ENCODE results near the gene ARSG.
"Not testable (repeated sequence)": the region's sequence is repeated elsewhere in the genome, so short reads cannot be mapped to it uniquely, and the experiment has no call there.

ARSG gene

DNA sequence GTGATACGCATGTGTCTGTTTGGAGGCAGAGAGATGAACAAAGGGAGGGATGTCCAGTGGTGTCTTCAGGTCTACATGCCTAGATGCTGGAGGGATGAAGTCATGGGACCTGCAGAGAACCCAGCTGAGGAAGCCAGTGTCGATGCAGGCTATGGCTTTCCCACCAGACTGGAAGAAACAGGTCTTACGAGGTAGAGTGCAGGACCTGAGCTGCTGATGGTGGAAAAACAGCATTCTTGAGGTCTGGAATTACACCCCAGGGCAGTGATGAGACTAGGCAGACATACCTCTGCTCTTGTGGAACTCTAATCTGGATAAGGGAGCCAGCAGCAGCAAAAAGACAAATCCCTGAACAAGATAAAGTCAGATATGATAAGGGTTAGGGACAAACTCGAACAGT, 37.4 kb downstream of the ARSG start:
- DNase-seq (ENCODE audit: low read depth, low spot score), result no peak

DNA sequence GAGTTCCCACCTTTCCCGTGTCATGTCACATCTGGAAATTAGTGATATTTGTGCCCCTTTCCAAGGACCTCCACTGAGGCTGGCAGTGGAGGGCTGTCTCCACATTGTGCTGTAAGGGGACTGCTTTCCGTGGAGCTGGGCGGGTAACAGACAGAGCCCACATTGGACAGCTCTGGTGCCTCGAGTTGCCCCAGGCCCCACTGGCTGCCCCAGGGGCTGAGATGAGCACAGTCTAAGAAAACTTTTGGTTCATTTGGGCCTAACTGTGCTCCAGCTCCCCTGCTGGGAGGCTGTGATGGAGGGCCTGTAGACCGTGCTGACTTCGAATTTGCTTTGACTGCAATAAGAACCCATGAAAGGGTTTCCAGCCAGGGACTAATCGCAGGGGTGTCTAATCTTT, 38.0 kb downstream of the ARSG start:
- no peak for DNase-seq (ENCODE audit: low read depth, low spot score)

DNA sequence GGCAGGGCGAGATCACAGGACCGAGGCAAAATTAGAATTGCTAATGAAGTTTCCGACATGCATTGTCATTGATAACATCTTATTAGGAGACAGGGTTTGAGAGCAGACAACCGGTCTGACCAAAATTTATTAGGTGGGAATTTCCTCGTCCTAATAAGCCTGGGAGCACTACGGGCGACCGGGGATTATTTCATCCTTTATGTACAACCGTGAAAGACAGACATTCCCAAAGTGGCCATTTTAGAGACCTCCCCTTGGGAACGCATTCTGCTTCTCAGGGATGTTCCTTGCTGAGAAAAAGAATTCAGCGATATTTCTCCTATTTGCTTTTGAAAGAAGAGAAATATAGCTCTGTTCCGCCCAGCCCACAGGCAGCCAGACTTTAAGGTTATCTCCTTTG, 40.6 kb downstream of the ARSG start:
- DNase-seq (ENCODE audit: low read depth, low spot score), result not testable (repeated sequence)

DNA sequence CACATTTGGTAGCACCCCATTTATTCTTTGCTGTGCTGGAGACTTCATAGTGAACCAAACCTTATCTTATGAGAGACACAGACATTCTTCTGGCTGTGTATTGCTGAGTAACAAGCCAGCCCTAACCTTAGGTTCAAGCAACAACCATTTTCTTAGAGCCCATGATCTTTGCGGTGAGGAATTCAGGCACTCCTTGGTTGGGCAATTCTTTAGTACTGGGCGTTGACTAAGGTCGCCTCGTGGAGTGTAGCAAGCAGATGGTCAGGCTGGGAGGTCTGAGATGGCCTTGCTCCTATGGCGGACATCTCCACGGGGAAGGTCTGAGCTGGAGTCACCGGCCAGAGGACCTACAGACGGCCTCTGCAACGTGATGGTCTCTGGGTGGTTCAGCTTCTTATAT, 43.1 kb downstream of the ARSG start:
- DNase-seq (ENCODE audit: low read depth, low spot score), result no peak

- DNase-seq (ENCODE audit: low read depth, low spot score), result no peak
Measured at GRCh38 chr17:68341482-68341881, 50.2 kb downstream of the ARSG start.

GRCh38 chr17:68343976-68344375, 52.7 kb downstream of the ARSG start:
- no peak for DNase-seq (ENCODE audit: low read depth, low spot score)

GRCh38 chr17:68344701-68345136, 53.4 kb downstream of the ARSG start:
- no peak for DNase-seq (ENCODE audit: low read depth, low spot score)

DNA sequence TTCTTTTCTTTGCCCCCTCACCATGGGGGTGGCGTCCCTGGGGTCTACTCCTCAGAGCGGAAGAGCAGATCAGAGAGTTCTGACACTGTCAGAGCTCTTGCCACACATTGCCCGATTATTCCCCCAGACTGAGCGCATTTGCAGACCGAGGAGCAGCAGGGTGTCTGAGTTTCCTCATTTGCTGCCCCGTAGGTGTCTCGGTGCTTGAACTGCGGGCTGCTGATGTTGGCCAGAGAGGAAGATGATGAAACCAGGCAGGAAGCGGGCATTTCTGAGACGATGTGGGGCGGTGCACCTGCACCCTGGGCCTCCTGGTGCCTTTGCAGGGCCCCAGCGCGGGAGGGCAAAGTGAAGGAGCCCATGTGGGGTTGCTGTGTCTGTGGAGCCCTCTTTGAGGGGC, 55.2 kb downstream of the ARSG start:
- peak; percentile 22 for DNase-seq (ENCODE audit: low read depth, low spot score)

DNA sequence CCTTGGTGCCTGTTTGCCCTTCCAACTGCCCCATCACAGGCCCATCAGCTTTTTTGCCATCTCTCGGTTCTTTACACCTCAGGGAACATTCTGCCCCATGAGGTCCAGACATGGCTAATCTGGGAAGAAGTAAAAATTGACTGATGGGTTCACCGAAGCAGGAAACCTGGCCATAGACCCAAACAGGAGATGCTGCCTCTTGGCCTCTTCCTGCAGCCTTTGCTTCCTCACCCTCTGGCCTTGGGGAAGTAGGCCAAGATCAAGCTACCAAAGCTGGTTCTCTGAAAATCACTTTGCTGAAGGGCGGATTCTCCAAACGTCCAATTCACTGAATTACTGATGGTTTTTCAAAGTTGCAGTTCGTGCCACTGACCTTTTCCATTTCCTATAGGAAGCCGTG, 56.1 kb downstream of the ARSG start:
- DNase-seq (ENCODE audit: low read depth, low spot score), result no peak

GRCh38 chr17:68349157-68349556, 57.9 kb downstream of the ARSG start:
- no peak for DNase-seq (ENCODE audit: low read depth, low spot score)

DNA sequence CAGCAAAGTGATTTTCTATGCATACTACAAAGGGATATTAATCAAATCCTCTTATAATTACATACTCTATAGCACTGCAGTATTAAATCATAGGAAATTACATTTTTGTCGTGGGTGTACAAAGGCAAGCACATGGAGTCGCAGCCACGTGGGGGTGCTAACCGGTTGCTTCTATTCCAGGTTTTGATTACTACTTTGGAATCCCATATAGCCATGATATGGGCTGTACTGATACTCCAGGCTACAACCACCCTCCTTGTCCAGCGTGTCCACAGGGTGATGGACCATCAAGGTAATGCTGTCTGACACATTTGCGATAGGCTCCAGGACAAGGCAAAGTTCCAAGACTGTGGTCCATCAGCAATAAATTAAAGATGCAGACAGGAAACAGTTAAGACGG, 60.1 kb downstream of the ARSG start:
- no peak for DNase-seq (ENCODE audit: low read depth, low spot score)

DNA sequence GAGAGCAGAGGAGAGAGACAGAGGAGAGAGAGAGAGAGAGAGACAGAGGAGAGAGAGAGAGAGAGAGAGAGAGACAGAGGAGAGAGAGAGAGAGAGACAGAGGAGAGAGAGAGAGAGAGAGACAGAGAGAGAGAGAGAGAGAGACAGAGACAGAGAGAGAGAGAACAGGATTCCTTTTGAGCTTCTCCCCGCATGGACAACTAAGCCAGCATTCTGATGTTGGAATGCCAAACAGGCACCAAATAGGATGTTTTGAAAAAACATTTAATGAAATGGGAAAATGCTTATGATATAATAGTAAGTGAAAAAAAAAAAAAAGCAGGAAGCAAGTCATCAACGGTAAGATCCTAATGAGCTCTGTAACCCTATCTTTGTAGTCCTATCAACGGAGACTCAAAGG, 60.7 kb downstream of the ARSG start:
- DNase-seq (ENCODE audit: low read depth, low spot score), result no peak

- not testable (repeated sequence) for DNase-seq (ENCODE audit: low read depth, low spot score)
Measured at GRCh38 chr17:68352671-68353070, 61.4 kb downstream of the ARSG start.

GRCh38 chr17:68353111-68353521, 61.8 kb downstream of the ARSG start:
- DNase-seq (ENCODE audit: low read depth, low spot score), result no peak

GRCh38 chr17:68354311-68354710, 63.0 kb downstream of the ARSG start:
- DNase-seq (ENCODE audit: low read depth, low spot score), result not testable (repeated sequence)

DNA sequence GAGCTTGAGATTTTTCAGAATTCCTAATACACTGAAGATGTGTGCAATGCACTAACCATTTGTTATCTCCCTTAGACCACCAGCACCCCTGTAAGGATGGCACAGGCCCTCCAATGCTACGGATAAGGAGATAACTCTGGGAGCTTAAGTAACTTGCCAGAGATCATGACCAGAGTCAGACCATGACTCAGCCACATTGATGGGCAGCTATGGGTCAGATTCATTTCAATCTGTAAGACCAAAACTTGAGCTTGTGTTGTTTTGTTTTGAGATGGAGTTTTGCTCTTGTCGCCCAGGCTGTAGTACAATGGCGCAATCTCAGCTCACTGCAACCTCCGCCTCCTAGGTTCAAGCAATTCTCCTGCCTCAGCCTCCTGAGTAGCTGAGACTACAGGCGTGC, 63.8 kb downstream of the ARSG start:
- DNase-seq (ENCODE audit: low read depth, low spot score), result not testable (repeated sequence)

DNA sequence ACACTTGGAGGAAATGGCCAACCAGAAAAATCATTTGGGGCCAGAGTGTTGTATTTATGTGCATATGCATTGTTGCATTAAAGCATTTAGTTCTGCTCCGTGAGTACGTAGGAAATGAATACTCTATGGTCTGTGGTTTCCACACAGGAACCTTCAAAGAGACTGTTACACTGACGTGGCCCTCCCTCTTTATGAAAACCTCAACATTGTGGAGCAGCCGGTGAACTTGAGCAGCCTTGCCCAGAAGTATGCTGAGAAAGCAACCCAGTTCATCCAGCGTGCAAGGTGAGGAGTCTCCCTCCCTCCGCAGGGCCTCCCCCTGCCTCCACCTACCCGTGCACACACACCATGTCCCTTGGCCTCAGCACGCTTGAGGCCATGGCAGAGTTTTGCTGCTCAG, 65.2 kb downstream of the ARSG start:
- peak; percentile 4 for DNase-seq (ENCODE audit: low read depth, low spot score)

DNA sequence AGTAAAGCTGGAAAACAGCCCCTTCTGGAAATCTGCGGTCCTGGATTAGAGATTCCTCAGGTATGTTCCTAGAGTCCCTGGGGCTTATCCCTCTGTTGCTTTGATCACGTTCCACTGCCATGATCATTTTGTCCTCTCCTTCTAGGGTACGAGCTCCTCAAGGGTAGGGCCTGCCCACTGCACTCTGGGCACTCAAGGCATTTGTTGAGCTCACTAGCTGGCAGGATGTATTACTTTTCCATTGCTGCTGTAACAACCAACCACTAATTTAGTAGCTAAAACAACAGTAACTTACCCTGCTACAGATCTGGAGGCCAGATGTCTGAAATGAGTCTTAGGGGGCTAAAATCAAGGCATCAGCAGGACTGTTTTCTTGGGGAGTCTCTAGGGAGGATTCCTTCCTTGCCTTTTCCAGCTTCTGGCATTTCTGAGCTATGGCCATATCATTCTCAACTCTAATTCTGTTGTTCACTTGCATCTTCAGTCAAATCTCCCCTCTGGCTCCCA, 65.7 kb downstream of the ARSG start:
- no peak for DNase-seq (ENCODE audit: low read depth, low spot score)

DNA sequence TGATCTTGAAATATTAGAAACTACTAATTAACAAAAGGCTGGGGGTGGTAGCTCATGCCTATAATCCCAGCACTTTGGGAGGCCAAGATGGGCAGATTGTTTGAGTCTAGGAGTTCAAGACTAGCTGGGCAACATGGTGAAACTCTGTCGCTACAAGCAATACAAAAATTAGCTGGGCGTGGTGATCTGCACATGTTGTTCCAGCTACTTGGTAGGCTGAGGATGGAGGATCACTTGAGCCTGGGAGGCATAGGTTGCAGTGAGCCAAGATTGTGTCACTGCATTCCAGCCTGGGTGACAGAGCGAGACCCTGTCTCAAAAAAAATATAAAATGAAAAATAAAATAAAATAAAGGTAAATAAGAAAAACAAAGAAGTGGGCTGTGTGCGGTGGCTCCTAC, 66.6 kb downstream of the ARSG start:
- no peak for DNase-seq (ENCODE audit: low read depth, low spot score)

GRCh38 chr17:68359791-68360535, 68.7 kb downstream of the ARSG start:
- no peak for DNase-seq (ENCODE audit: low read depth, low spot score)

- DNase-seq (ENCODE audit: low read depth, low spot score), result no peak
Measured at GRCh38 chr17:68365469-68365868, 74.2 kb downstream of the ARSG start.

DNA sequence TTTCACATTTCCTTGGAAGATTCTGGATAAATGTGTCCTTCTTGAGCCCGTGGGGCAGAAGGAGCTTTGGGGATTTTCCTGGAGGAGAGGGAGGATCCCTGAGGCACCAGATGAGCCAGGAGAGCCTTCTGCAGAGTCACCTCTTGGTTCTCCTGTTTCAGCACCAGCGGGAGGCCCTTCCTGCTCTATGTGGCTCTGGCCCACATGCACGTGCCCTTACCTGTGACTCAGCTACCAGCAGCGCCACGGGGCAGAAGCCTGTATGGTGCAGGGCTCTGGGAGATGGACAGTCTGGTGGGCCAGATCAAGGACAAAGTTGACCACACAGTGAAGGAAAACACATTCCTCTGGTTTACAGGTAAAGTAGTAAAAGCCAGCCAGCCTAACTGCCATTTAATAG, 77.1 kb downstream of the ARSG start:
- DNase-seq (ENCODE audit: low read depth, low spot score), result no peak

DNA sequence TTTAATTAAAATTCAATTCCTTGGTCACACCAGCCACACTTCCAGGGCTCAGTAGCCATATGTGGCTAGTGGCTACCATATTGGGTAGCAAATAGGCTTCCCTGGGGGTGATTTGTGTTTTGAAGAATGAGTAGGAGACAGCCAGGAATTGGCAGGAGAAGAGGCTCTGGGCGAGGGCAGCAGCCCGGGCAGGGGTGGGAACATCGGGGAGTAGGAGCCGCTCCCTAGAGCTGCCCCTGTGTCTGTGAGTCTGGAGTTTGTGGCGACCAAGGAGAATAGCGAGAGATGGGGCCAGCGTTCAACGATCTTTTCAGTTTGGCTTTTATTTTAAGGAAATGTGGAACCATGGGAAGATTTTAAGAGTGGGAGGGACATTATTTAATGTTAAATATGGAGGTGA, 84.3 kb downstream of the ARSG start:
- no peak for DNase-seq (ENCODE audit: low read depth, low spot score)

- DNase-seq (ENCODE audit: low read depth, low spot score), result not testable (repeated sequence)
Measured at GRCh38 chr17:68376178-68376577, 84.9 kb downstream of the ARSG start.
